Measurements from ENCODE around the gene THSD8.

Gene THSD8

DNA sequence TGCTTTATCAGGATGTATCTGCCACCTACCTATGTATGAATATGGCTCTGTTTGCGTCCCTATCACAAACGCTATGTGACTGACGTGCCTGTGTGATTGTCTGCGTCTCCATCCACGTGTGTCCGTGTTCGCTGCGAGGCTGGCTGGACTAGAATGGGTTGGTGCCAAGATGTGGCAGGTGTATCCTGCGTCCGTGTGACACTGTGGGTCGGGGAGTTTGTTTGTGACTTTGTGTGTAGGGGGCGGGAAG, 19.8 kb upstream of the THSD8 start:
- no peak for DNase-seq

DNA sequence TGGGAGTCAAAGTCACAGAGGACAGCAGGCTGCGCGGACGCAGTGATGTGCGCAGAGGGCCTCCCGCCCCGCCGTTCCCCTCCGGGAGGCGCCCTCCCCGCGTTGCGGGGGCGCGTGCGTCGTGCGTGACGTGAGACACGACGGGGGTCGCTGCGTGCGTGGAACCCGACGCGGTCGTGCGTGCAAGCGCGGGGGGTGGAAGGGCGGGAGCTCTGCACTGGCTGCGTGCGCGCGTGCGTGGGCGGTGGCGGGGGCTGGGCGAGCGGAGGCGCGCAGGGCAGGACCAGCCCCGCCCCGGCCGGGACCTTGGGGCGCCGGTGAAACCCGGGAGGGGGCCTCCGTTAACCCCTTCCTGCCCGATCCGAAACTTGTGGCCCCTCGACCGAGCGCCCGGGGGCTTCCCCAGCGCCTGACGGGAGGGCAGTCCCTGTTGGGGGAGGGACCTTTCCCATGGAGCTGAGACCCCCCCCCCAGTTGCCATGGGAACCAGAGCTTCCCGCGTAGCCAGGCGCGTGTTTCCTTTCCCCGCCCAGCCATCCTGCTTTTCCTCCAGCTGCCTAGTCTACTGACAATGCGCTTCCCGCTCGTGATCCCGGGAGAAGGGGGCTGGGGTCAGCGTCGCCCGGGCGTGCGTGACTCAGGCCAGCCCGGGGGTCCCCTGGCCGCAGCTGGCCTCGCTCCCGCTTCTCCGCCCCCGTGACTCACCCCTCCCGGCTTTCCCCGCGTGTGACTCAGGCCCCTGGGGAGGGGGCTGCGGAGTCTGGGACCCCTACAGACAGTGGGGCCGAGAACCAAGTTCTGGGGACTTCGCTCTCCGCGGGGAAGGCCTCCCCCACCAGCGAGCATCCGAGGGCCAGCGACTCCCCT, 19.2 kb upstream of the THSD8 start:
- DNase-seq, result peak; percentile 96

DNA sequence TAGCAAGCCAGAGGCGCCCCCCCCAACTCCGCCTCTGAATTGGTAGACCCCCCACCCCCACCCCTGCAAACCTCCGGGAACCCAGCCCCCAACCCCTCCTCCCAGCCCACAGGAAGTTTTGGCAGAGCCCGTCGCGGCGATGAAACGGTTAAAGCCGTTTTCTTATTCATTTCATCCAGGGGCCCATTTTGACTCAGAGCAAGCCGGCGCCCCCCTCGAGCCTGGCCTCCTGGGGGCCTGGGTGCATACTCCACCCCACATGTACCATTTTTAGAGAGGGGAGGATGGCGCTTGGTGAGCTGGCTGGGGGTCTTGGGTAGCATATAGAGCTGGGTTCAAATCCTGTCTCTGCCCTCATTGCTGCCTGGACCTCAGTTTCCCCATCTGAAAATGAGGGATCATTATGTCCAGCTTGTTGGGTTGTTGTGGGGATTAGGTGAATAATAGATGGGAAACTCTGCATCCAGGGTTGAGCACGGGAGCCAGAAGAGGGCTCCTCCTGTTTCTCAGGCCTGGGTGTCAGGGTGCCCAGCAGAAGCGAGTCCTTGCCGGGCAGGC, 18.5 kb upstream of the THSD8 start:
- peak; percentile 93 for DNase-seq

DNA sequence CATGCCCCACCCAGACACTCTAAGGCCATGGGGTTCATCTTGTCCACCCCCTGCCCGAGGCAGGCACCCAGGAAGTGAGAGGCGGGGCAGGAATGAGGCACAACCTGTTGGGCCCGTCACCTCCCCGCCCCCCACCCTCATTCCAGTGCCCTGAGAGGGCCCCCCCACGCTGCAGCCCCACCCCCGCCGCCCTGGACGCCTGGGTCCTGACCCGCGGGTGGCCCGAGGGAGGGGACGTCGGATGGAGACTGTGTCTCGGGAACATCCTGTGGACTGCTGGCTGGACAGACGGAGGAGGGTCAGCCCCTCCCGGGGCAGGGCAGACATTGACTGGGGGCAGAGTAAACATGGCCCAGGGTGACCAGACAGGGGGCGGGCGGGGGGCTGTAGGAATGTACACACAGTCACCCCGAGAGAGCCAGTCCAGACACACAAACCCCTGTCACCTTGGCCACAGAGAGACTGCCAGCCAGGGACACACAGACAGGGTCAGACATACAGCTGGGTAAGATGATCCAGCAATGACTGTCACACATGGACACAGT, 17.9 kb upstream of the THSD8 start:
- DNase-seq, result peak; percentile 60

DNA sequence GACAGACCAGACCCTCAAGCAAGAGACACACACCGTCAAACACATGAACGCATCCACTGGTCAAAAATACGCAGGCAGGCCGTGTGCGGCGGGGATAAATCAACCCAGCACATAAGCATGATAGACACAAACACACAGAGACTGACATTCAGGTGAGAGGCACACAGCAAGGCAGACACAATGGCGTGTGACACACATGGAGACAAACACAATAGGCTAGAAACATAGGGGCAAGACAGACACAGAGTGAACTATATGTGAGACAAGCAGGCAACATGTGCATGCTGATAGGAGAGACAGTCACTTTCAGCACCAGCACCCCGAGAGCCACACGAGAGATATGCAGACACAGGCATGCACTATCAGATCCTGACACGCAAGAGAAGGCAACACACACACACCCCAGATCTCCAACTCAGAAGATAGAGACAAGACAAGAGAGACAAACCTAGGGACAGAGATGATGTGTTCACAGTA, 17.4 kb upstream of the THSD8 start:
- DNase-seq, result peak; percentile 44

DNA sequence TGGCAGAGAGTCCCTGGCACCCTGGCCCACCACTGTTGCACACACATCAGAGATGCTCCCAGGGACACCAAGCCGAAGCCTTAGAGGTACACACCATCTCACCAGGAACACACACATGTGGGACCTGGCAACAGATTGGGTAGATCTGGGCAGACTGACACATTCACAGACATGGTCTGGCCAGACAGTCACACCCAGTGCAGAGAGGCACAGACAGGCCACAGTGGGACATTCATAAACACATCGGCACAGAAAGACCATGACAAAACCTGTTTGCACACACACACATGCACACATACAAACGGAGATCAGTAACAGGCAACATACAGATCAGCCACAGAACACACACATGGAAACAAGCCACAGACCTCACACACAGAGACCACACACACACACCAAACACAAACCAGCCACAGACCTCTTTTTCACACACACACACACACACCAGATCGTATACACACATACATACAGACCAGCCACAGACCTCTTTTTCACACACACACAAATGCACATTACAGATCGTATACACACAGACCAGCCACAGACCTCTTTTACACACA, 16.9 kb upstream of the THSD8 start:
- DNase-seq, result peak; percentile 49

DNA sequence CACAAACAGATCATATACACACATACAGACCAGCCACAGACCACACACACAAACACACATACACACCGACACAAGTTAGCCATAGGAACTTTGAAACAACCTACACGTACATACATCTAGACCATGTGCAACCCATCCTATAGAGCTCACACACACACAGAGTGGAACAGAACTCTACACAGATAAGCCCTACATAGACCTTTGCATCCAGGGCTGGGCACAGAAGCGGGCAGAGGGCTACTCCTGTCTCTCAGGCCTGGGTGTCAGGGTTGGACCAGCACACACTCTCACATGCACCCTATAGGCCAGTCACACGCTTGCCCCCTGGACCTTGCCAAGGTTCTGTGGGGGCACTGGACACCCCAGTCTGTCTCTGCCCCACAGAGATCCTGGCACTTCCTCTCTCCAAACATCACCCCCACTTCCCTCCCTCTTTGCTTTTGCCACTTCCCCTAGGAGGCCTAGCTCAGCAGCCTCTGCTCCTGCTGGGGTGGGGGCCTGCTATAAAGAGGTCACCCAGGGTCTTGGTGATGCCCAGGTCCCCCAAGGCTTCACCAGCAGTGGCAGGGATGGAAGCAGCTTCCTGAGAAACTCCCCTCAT, 16.3 kb upstream of the THSD8 start:
- peak; percentile 32 for DNase-seq

DNA sequence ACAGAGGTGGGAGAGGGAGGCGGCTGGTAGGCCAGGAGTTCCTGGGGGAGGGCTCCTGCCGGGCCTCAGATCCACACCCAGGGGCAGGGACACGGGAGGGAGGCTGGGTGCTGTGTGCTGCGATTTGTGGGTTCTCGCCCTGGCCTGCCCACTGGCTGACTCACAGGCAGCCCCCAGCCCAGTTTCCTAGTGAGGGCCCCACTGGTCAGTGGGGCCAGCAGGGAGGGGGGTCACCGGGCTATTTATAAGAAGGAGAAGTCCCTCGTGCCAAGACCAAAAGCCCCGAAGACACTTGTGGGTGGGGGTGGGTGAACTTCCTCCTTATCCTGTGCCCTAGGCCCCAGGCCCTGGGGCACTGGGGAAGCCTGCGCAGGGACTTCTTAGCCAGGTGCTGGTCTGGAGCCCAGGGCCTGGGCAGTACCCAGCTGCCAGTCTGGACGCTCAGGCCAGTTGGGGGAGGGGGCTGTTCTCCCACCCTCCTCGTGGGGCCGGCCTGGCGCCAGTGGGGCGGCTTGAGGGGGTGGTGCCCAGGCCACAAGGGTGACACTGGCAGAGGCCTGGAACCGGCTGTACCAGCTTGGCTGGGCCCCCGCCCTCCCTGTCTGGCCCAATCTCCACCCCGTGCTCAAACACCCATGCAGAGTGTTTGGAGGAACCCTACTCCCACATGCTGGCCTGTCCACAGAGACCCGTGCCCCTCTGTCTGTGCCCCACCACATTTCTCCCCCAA, 15.6 kb upstream of the THSD8 start:
- DNase-seq, result peak; percentile 27

DNA sequence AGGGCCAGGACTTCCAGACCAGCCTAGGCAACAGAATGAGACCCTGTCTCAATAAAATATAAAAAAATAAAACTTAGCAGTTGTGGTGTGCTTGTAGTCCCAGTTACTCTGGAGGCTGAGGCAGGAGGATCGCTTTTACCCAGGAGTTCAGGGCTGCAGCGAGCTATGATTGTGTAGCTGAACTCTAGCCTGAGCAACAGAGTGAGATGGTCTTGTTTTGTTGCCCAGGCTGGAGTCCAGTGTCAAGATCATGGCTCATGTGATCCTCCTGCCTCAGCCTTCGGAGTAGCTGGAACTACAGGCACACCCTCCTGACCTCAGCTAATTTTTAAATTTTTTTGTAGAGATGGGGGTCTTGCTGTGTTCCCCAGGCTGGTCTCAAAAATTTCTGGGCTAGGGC, 14.9 kb upstream of the THSD8 start:
- no peak for DNase-seq

DNA sequence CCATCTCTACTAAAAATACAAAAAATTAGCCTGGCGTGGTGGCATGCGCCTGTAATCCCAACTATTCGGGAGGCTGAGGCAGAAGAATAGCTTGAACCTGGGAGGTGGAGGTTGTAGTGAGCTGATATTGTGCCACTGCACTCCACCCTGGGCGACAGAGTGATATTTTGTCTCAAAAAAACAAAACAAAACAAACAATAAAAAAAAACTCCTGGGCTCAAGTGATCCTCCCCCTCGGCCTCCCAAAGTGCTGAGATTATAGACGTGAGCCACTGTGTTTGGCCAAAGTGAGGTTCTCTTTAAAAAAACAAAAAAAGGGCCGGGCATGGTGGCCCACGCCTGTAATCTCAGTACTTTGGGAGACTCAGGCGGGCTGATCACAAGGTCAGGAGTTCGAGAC, 14.4 kb upstream of the THSD8 start:
- no peak for DNase-seq

DNA sequence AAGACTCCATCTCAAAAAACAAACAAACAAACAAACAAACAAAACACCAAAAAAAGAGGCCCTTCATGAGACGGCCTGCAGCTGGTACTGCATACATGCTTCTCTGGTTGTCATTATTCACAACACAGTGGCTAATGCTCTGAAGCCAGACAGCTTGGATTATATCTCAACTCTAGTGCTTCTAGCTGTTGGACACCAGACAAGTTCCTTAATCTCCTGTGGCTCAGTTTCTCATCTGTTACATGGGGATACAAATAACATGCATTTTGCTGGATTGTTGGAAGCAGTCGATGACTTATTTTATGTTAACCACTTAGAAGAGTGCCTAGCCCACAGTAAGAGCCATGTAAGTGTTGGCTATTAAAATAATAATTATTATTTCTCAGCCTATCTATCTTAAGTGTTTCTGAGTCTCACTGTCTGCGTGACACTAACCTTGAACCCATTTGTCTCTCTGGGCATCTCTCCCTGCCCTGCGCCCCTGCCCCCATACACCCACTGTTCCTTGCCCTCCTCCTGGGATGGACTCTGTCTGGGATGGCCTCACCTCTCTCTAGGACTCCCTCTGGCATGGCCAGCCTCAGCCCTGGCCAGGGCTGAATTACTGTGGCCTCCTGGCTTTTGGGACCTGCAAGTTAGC, 13.7 kb upstream of the THSD8 start:
- DNase-seq, result no peak

DNA sequence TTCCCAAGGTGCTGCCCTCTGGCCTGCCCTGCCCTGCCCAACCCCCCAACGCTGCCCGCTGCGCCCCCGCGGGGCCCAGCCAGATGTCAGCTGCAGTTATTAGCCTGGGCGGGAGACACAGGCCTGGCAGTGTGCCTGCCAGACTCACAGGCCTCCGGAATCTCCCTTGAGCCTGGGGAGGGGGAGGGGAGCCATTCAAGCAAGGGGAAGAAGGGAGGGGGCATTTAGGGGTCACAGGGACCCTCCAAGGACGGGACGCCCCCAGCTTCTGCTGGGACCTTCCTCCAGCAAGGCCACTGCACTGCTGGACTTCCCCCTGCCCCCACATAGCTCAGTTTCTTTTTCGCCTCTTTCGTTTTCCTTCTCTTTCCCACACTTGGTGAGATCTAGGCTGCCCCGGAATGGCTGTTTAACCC, 13.2 kb upstream of the THSD8 start:
- DNase-seq, result peak; percentile 69

DNA sequence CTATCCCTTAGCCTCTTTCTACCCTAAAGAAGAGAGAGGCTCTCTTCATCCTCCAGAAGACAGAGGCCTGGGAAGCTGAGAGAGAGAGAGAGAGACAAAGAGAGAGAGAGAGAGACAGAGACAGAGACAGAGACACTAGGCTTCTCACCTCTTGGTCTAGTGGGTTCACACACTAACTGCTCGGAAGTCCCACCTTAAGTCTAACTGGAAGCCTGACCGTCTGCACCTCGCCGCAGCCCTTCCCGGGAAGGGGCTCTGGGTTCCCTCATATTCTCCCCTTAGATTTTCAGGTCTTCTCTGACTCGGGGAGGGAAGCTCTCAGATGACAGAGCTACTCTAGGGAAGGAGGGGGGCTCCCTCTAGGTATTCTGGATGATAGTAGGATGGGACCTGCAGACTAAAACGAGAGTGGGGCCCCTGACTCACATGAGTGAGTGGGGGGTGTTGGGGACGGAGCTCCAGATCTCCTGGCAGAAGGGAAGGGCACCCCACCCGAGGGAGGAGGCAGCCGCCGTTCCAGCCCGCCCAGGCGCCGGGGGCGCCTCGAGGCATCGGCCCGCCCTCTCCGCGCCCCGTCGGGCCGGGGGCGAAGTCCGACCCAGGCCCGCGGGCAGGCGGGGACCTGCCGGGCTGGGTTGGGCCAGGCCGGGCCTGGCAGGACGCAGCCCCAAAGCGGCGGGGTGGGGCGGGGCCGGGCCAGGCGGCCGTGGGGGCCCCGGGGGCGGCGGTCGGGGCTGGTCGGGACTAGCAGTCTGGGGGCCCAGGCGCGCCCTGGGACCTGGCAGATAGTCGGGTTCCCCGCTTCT, 12.6 kb upstream of the THSD8 start:
- DNase-seq, result peak; percentile 41

DNA sequence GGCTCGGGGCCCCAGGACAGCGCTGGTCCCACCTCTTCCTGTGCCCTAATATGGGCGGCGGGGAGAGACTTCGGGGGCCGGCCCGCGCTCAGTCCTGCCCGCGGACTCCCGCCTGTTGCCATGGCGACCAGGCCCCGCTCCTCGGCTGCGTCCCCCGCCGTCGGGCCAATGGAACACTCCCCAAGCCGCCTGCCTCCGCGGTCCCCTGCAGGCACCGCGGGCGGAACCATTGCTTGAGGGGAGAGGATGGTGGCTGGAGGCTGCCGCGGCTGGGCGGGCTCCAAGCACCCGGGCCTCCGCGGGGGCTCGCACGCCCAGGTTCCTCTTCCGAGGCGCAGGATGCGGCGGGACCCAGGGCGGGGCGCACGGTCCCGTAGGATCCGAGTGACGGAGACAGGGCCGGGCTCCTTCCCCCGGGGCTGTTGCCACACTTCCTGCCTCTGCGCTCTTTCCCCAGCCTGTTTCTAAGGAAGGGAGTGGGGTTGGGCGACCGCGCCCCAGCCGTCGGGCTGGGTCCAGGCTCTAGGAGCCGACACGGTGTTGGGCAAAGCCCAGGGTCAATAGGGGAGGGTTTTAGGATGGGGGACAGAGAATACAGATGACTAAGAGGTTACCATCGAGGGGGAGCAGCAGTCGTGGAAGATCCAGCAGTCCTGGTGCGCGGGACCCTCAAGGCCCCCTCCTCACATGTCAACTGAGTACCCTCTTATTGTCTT, 11.8 kb upstream of the THSD8 start:
- peak; percentile 99 for DNase-seq

DNA sequence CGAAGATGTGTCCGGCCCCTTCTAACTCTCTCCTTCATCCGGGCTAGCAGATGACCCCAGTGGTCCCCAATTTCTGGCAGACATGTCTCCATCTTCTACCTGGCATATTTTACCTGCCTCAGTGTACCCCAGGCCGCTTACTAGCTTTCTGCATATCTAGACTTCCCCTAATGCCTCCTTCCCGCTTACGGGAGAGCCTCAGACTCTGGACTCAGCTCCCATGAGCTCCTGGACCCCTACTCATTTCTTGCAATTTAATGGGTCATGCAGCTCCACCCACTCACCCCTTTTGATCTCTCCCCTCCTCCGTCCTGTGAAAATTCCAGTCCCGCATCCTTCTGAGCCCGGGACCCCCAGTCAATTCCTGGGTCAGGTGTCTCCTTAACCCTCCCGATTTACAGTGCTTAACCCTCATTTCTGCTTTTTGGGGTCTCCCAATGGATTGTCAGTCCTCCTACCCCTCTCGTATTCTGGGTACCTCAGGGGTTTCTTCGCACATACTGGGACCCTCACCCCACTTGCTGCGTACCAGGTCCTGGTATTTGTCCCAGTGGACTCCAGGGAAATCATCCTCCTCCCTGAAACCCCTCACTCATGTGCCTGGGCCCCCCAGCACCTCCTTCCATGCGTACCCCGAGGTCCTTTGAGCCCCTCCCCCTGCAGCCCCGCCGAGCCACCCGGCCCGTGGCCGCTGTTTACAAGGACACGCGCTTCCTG, 11.1 kb upstream of the THSD8 start:
- DNase-seq, result peak; percentile 28

DNA sequence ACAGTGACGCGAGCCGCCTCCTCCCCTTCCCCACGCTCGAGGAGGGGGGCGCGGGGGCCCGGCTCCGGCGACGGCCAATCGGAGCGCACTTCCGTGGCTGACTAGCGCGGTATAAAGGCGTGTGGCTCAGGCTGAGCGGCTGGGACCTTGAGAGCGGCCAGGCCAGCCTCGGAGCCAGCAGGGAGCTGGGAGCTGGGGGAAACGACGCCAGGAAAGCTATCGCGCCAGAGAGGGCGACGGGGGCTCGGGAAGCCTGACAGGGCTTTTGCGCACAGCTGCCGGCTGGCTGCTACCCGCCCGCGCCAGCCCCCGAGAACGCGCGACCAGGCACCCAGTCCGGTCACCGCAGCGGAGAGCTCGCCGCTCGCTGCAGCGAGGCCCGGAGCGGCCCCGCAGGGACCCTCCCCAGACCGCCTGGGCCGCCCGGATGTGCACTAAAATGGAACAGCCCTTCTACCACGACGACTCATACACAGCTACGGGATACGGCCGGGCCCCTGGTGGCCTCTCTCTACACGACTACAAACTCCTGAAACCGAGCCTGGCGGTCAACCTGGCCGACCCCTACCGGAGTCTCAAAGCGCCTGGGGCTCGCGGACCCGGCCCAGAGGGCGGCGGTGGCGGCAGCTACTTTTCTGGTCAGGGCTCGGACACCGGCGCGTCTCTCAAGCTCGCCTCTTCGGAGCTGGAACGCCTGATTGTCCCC, 10.4 kb upstream of the THSD8 start, which contains the start of gene JUNB:
JUNB (plus strand) TSS at position 142 of the 706 bp plus-strand sequence; CDS start at position 428, 286 bp downstream.
- DNase-seq, result peak; percentile 99

DNA sequence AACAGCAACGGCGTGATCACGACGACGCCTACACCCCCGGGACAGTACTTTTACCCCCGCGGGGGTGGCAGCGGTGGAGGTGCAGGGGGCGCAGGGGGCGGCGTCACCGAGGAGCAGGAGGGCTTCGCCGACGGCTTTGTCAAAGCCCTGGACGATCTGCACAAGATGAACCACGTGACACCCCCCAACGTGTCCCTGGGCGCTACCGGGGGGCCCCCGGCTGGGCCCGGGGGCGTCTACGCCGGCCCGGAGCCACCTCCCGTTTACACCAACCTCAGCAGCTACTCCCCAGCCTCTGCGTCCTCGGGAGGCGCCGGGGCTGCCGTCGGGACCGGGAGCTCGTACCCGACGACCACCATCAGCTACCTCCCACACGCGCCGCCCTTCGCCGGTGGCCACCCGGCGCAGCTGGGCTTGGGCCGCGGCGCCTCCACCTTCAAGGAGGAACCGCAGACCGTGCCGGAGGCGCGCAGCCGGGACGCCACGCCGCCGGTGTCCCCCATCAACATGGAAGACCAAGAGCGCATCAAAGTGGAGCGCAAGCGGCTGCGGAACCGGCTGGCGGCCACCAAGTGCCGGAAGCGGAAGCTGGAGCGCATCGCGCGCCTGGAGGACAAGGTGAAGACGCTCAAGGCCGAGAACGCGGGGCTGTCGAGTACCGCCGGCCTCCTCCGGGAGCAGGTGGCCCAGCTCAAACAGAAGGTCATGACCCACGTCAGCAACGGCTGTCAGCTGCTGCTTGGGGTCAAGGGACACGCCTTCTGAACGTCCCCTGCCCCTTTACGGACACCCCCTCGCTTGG, 9.6 kb upstream of the THSD8 start:
- peak; percentile 87 for DNase-seq

DNA sequence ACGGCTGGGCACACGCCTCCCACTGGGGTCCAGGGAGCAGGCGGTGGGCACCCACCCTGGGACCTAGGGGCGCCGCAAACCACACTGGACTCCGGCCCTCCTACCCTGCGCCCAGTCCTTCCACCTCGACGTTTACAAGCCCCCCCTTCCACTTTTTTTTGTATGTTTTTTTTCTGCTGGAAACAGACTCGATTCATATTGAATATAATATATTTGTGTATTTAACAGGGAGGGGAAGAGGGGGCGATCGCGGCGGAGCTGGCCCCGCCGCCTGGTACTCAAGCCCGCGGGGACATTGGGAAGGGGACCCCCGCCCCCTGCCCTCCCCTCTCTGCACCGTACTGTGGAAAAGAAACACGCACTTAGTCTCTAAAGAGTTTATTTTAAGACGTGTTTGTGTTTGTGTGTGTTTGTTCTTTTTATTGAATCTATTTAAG, 9.0 kb upstream of the THSD8 start:
- no peak for DNase-seq

Data from activated CD4-positive, alpha-beta T cell treated with anti-CD3 and anti-CD28 coated beads, Interleukin-2, Interleukin-6, amounts not matched to agents 100 ng/mL and 50 ng/mL, durations not matched to agents 16 hours and 8 hours (primary cell).